HepG2 (cell line): Measurements from ENCODE around the gene SFXN5. TPM values are rescaled to one million over a fixed set of nuclear protein-coding genes. Genes with fewer than 3 reads are reported as not detected.

Experiments used
- CEBPB ChIP-seq: IDR thresholded peaks from 2 replicates; pipeline ENCODE4 v1.6.1; 2011; ENCODE audit warnings: low read depth, low read length, improper control_type of control experiment, borderline replicate concordance
- HDAC2 ChIP-seq: sonication (generic); formaldehyde crosslinking; IDR thresholded peaks from 2 replicates; pipeline ENCODE4 v1.4.0; 2020; ENCODE audit warnings: missing genetic modification reagents
- HMGXB3 ChIP-seq: sonication (generic); formaldehyde crosslinking; IDR thresholded peaks from 2 replicates; pipeline ENCODE4 v1.4.0; 2020; ENCODE audit warnings: missing genetic modification reagents, borderline replicate concordance
- HMGXB4 ChIP-seq, 2 experiments: sonication (generic) in 1 of 2; formaldehyde crosslinking in 1 of 2; IDR thresholded peaks; 2 replicates each; pipeline versions ENCODE4 v1.4.0 to v1.6.1; 2018 to 2020; ENCODE audit warnings: missing genetic modification reagents in 2 of 2, borderline replicate concordance in 1 of 2, low read depth in 1 of 2, mild to moderate bottlenecking in 1 of 2, missing biosample characterization in 1 of 2
- HNF4A ChIP-seq: sonication (generic); formaldehyde crosslinking; IDR thresholded peaks from 2 replicates; pipeline ENCODE4 v1.4.0; 2020; ENCODE audit warnings: missing genetic modification reagents
- HOXA7 ChIP-seq: sonication (generic); formaldehyde crosslinking; IDR thresholded peaks from 2 replicates; pipeline ENCODE4 v1.8.1; 2022; ENCODE audit warnings: mild to moderate bottlenecking, missing genetic modification reagents, moderate library complexity
- LRRFIP1 ChIP-seq: sonication (generic); formaldehyde crosslinking; conservative IDR thresholded peaks from 2 replicates; pipeline ENCODE4 v1.4.0; 2020; ENCODE audit warnings: missing genetic modification reagents
- PCBP2 ChIP-seq: fragments of 200-400 bp; formaldehyde crosslinking; optimal IDR thresholded peaks from 2 replicates; pipeline ENCODE3; 2018; ENCODE audit warnings: low read length, low read depth; ENCODE audit not compliant: poor library complexity, severe bottlenecking
- REL ChIP-seq: sonication (generic); formaldehyde crosslinking; conservative IDR thresholded peaks from 2 replicates; pipeline ENCODE4 v1.8.0; 2022; ENCODE audit warnings: mild to moderate bottlenecking, missing genetic modification reagents, moderate library complexity
- ZBTB44 ChIP-seq: sonication (generic); formaldehyde crosslinking; IDR thresholded peaks from 2 replicates; pipeline ENCODE4 v1.4.0; 2020; ENCODE audit warnings: missing genetic modification reagents
- ZC3H4 ChIP-seq: sonication (generic); formaldehyde crosslinking; IDR thresholded peaks from 2 replicates; pipeline ENCODE4 v1.4.0; 2020; ENCODE audit warnings: missing genetic modification reagents, borderline replicate concordance
- ZFP82 ChIP-seq: sonication (generic); formaldehyde crosslinking; IDR thresholded peaks from 2 replicates; pipeline ENCODE4 v1.5.1; 2020; ENCODE audit warnings: mild to moderate bottlenecking, missing genetic modification reagents, borderline replicate concordance
- ZNF18 ChIP-seq: sonication (generic); formaldehyde crosslinking; IDR thresholded peaks from 2 replicates; pipeline ENCODE4 v1.8.0; 2022; ENCODE audit warnings: mild to moderate bottlenecking, missing genetic modification reagents; ENCODE audit not compliant: insufficient replicate concordance
- ZNF446 ChIP-seq: sonication (generic); formaldehyde crosslinking; IDR thresholded peaks from 2 replicates; pipeline ENCODE4 v1.5.0; 2020; ENCODE audit warnings: mild to moderate bottlenecking, missing genetic modification reagents
- ZNF460 ChIP-seq: sonication (generic); formaldehyde crosslinking; IDR thresholded peaks from 2 replicates; pipeline ENCODE4 v1.5.1; 2020; ENCODE audit warnings: missing genetic modification reagents, mild to moderate bottlenecking, borderline replicate concordance
- ZNF501 ChIP-seq: sonication (generic); formaldehyde crosslinking; IDR thresholded peaks from 2 replicates; pipeline ENCODE4 v1.5.1; 2020; ENCODE audit warnings: mild to moderate bottlenecking, moderate library complexity, missing genetic modification reagents
- ZNF564 ChIP-seq: sonication (generic); formaldehyde crosslinking; IDR thresholded peaks from 2 replicates; pipeline ENCODE4 v1.8.1; 2023; ENCODE audit warnings: mild to moderate bottlenecking, missing genetic modification reagents
- ZNF670 ChIP-seq: sonication (generic); formaldehyde crosslinking; IDR thresholded peaks from 2 replicates; pipeline ENCODE4 v1.8.0; 2022; ENCODE audit warnings: mild to moderate bottlenecking, missing genetic modification reagents, borderline replicate concordance
- polyA plus RNA-seq, 8 experiments: library from polyadenylated mRNA; depleted of rRNA in 3 of 8; stranded (reverse) in 7 of 8; unstranded in 1 of 8; fragments of >200 nt; fragmentation: Illumina TruSeq in 4 of 8; extraction: Trizol in 4 of 8; gene quantifications; 2 replicates each; pipeline versions ENCODE4 v1.2.1 to v1.2.3, GENCODE V29; 2011 to 2016; ENCODE audit warnings: low read depth in 4 of 8, missing spikeins in 1 of 8, mixed read lengths in 1 of 8; ENCODE audit not compliant: insufficient read depth in 1 of 8
- total RNA-seq, 5 experiments: library from RNA; depleted of rRNA; stranded (reverse); fragments of >200 nt; fragmentation: Illumina TruSeq; extraction: Trizol; gene quantifications; 2 replicates each; pipeline ENCODE4 v1.2.3, GENCODE V29; 2016; ENCODE audit warnings: low read depth in 1 of 5

Gene SFXN5
- total and polyA plus RNA-seq, 2 of the 13 experiments (the other 11 are each of a cell fraction or from before 2014, with no cell fraction given): 34.9 to 37.4 TPM

- TF ChIP-seq ZNF18 (CRISPR knock-in tag) (no peak), HNF4A (CRISPR knock-in tag) (no peak), ZNF564 (CRISPR knock-in tag) (no peak), CEBPB (no peak), ZFP82 (no peak), ZNF446 (no peak), ZBTB44 (CRISPR knock-in tag) (no peak), LRRFIP1 (no peak), HMGXB3 (CRISPR knock-in tag) (no peak), ZNF460 (CRISPR knock-in tag) (no peak), REL (no peak), ZNF501 (peak; percentile 53), HOXA7 (CRISPR knock-in tag) (no peak), PCBP2 (no peak), HMGXB4 (CRISPR knock-in tag; IDR thresholded peaks at IDR 0.05; ENCODE audit: borderline replicate concordance in 1 of 2, low read depth in 1 of 2) (peak; percentile 31 to 39; a peak in 1 of 4 replicates), ZC3H4 (no peak), ZNF670 (CRISPR knock-in tag) (no peak), HDAC2 (CRISPR knock-in tag) (no peak)
These were observed 14.2 kb upstream of the SFXN5 start (continued) for GRCh38 chr2:73085691-73086090.
